HG03066 (cell line): ENCODE results near the gene STK10.

ENCODE experiments used
- ATAC-seq: cut with Tn5 transposase; IDR thresholded peaks from one replicate; pipeline ENCODE4 v1.9.1; 2021; ENCODE audit warnings: low read depth; ENCODE audit not compliant: unreplicated experiment

The STK10 gene

DNA sequence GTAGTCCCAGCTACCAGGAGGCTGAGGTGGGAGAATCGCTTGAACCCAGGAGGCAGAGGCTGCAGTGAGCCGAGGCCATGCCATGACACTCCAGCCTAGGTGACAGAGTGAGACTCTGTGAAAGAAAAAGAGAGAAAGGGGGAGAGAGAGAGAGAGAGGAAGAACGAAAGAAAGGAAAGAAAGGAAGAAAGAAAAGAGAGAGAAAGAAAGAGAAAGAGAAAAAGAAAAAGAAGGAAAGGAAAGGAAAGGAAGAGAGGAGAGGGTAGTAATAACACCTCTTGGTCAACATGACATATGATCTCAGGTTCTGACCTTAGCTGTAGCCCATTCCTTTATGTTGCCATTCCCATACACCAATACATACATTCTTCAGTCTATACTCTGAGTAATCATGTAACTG lies 195.7 kb downstream of the STK10 start:
- ATAC-seq, result no peak
